SU-DHL-6 (cell line): ENCODE data around the gene CPB2.

Experiments used
- H2AFZ ChIP-seq: fragments of 200-600 bp; sonication (generic); 2 replicates; pipeline ENCODE4 v1.6.1; 2014; ENCODE audit warnings: low read depth, mild to moderate bottlenecking, moderate library complexity, mixed read lengths, antibody characterized with exemption, low read length; ENCODE audit not compliant: severe bottlenecking
- H3F3A ChIP-seq: fragments of 200-600 bp; shearing (Covaris generic); 2 replicates; pipeline ENCODE4 v1.6.0; 2016; ENCODE audit warnings: antibody characterized with exemption, mild to moderate bottlenecking; ENCODE audit not compliant: insufficient read depth
- H3K27ac ChIP-seq: fragments of 200-600 bp; sonication (generic); 2 replicates; pipeline ENCODE4 v1.5.1; 2016; ENCODE audit warnings: low read depth, mild to moderate bottlenecking, low read length, moderate library complexity, mixed read lengths
- H3K27me3 ChIP-seq: fragments of 200-600 bp; sonication (generic), shearing (Covaris generic); 2 replicates; pipeline ENCODE4 v1.6.0; 2014; ENCODE audit warnings: mild to moderate bottlenecking, low read length
- H3K36me3 ChIP-seq: fragments of 200-600 bp; sonication (generic); 2 replicates; pipeline ENCODE4 v1.6.1; 2014; ENCODE audit warnings: mild to moderate bottlenecking, low read length, mixed read lengths
- H3K4me2 ChIP-seq: fragments of 300-600, 200-600 bp; shearing (Covaris generic), sonication (generic); 2 replicates; pipeline ENCODE4 v1.6.0; 2014; ENCODE audit warnings: low read length, low read depth, mild to moderate bottlenecking; ENCODE audit not compliant: poor library complexity, severe bottlenecking
- H3K4me3 ChIP-seq: fragments of 200-600 bp; sonication (generic); 2 replicates; pipeline ENCODE4 v1.5.1; 2014; ENCODE audit warnings: antibody characterized with exemption, low read length, mild to moderate bottlenecking, mixed read lengths; ENCODE audit not compliant: insufficient read depth, poor library complexity, severe bottlenecking
- H3K79me2 ChIP-seq: fragments of 200-600 bp; sonication (generic); 2 replicates; pipeline ENCODE4 v1.6.1; 2014; ENCODE audit warnings: mild to moderate bottlenecking, low read length, moderate library complexity; ENCODE audit not compliant: insufficient read depth
- H3K9ac ChIP-seq: fragments of 200-600 bp; sonication (generic); 2 replicates; pipeline ENCODE4 v1.7.0; 2014; ENCODE audit warnings: mild to moderate bottlenecking, low read length
- H3K9me2 ChIP-seq: fragments of 200-600 bp; sonication (generic); replicated peaks from 2 replicates; pipeline ENCODE4 v1.6.1; 2014; ENCODE audit warnings: low read length; ENCODE audit not compliant: insufficient read depth
- H3K9me3 ChIP-seq: fragments of 200-600 bp; sonication (generic); 2 replicates; pipeline ENCODE4 v1.6.1; 2014; ENCODE audit warnings: low read length, mixed read lengths; ENCODE audit not compliant: insufficient read depth
- H4K20me1 ChIP-seq: fragments of 200-600 bp; sonication (generic); 2 replicates; pipeline ENCODE4 v1.6.1; 2014; ENCODE audit warnings: low read depth, mild to moderate bottlenecking, antibody characterized with exemption, low read length, moderate library complexity, mixed read lengths
- EZH2phosphoT487 ChIP-seq: fragments of 200-600 bp; sonication (generic), shearing (Covaris generic); conservative IDR thresholded peaks from 2 replicates; pipeline ENCODE4 v1.6.1; 2018; ENCODE audit warnings: mild to moderate bottlenecking, antibody characterized with exemption, low read length, moderate library complexity, mixed read lengths
- TF ChIP-seq, protein P1 (sequence below): fragments of 200-600 bp; sonication (generic); IDR thresholded peaks from one replicate; pipeline ENCODE4 v1.5.1; 2017; ENCODE audit warnings: antibody characterized with exemption, mild to moderate bottlenecking, low read length, moderate library complexity; ENCODE audit not compliant: insufficient read depth, poor library complexity, severe bottlenecking

The CPB2 gene

DNA sequence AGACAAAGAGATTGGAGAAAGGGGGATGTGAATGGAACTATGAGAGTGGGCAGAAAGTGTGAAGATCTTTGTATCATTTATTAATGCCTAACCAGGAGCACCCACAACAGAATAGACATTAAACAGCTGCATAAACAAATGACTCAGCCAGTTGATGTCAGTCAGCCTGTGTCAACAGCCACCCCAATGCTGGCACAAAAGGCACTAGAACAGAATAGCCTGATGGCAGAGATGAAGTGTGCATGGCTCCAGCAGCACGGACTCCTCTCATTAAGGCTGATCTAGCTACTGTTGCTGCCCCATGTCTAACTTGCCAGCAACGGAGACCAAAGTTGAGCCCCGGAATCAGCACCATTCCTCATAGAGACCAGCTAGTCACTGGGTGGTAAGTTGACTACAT is 7.8 kb downstream of the CPB2 start:
- Histone ChIP-seq H3K9me2 (no peaks in the 10 kb centered on the region), H3K4me2 (no peak overlapping the region), H3K27me3 (no peaks in the 10 kb centered on the region), H3F3A (no peaks in the 10 kb centered on the region), H2AFZ (no peak overlapping the region), H3K36me3 (no peaks in the 10 kb centered on the region), H4K20me1 (no peaks in the 10 kb centered on the region), H3K79me2 (no peaks in the 10 kb centered on the region), H3K9ac (no peak overlapping the region), H3K27ac (no peak overlapping the region), H3K9me3 (no peaks in the 10 kb centered on the region), H3K4me3 (no peak overlapping the region)
- TF ChIP-seq, protein P1, sequence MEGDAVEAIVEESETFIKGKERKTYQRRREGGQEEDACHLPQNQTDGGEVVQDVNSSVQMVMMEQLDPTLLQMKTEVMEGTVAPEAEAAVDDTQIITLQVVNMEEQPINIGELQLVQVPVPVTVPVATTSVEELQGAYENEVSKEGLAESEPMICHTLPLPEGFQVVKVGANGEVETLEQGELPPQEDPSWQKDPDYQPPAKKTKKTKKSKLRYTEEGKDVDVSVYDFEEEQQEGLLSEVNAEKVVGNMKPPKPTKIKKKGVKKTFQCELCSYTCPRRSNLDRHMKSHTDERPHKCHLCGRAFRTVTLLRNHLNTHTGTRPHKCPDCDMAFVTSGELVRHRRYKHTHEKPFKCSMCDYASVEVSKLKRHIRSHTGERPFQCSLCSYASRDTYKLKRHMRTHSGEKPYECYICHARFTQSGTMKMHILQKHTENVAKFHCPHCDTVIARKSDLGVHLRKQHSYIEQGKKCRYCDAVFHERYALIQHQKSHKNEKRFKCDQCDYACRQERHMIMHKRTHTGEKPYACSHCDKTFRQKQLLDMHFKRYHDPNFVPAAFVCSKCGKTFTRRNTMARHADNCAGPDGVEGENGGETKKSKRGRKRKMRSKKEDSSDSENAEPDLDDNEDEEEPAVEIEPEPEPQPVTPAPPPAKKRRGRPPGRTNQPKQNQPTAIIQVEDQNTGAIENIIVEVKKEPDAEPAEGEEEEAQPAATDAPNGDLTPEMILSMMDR = no peak
- no peak for TF ChIP-seq EZH2phosphoT487

DNA sequence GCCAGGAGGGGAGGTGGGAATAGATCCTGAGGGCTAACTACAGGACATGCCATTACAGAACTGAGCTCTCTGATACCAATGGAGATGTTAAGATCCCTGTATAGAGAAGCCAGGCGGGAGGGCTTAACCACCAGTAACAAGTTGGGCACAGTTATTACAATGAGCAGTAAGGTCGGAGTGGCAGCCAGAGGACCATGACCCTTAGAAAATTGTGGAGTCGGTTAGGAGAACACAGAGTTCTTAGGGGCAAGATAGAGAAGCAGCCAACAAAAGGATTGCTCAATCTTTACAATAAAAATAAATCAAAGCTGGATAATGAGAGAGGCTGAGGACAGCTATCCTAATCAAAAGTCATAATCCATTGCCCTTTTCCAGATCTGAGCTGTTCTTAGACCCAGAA is 10.4 kb downstream of the CPB2 start:
- H3K4me2 ChIP-seq = no peak overlapping the region
- H3K27me3 ChIP-seq = no peaks in the 10 kb centered on the region
- H3K79me2 ChIP-seq = no peaks in the 10 kb centered on the region
- H3K27ac ChIP-seq = no peak overlapping the region
- no peaks in the 10 kb centered on the region for H4K20me1 ChIP-seq
- TF ChIP-seq EZH2phosphoT487 = no peak
- TF ChIP-seq, protein P1 = no peak
- no peaks in the 10 kb centered on the region for H3K9me3 ChIP-seq
- H3K36me3 ChIP-seq = no peaks in the 10 kb centered on the region
- no peak overlapping the region for H3K4me3 ChIP-seq
- H3K9me2 ChIP-seq = no peaks in the 10 kb centered on the region
- no peak overlapping the region for H3K9ac ChIP-seq
- H3F3A ChIP-seq = no peaks in the 10 kb centered on the region
- no peak overlapping the region for H2AFZ ChIP-seq

DNA sequence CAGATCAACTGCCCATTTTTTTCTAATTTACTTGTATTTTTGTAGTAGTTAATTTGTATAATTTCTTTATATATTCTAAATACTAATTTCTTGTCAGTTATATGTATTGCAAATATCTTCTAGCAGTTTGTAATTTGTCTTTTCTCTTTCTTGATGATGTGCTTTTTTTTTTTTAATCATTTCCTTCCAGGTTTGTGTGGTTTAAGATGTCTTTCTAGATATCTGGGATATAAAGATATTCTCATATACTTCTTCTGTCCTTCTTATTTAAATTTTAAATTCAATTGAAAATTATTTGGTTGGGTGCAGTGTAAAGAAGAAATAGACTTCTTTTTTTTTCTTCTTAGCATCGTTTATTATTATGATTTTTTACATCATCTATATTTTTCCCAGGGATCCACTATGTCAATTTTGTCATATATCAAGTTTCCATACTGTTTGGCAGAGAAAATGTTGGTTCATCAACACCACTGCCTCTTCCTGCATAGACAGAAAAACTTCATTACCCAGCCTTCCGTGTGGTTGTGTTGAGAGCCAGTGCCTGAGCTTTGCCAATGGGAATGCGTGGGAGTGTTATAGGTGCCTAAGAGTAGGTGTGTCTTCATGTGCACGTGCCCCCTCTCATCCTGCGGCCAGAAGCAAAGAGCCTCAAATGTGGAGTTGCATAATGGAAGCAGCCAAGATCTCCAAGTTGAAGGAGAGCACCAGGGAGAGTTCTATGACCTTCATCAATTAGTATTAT is 15.8 kb downstream of the CPB2 start:
- H3K9ac ChIP-seq = no peak overlapping the region
- H3K27me3 ChIP-seq = no peaks in the 10 kb centered on the region
- no peaks in the 10 kb centered on the region for H3F3A ChIP-seq
- TF ChIP-seq, protein P1 = no peak
- no peak for TF ChIP-seq EZH2phosphoT487
- no peaks in the 10 kb centered on the region for H4K20me1 ChIP-seq
- H2AFZ ChIP-seq = no peak overlapping the region
- H3K4me2 ChIP-seq = no peak overlapping the region
- no peak overlapping the region for H3K27ac ChIP-seq
- H3K9me3 ChIP-seq = no peaks in the 10 kb centered on the region
- no peaks in the 10 kb centered on the region for H3K9me2 ChIP-seq
- no peaks in the 10 kb centered on the region for H3K36me3 ChIP-seq
- no peaks in the 10 kb centered on the region for H3K79me2 ChIP-seq
- no peak overlapping the region for H3K4me3 ChIP-seq
